Activated CD4-positive, alpha-beta T cell treated with anti-CD3 and anti-CD28 coated beads for 48 hours (primary cell): ENCODE measurements around the gene BANF1.

Source experiments
- DNase-seq: peaks from one replicate; pipeline ENCODE4 v3.0.0-alpha.2; 2020

The BANF1 gene

GRCh38 chr11:66001942-66002647 lies at the start of gene BANF1, which contains the start of gene EIF1AD:
Gene BANF1 (plus strand): TSS chr11:66002503. CDS start chr11:66003251, 748 bp downstream.
Gene EIF1AD (minus strand): TSS chr11:66002157. CDS start chr11:66000389, 1,768 bp downstream.
- peak; percentile 95 for DNase-seq

GRCh38 chr11:65953471-65953870 lies 48.8 kb upstream of the BANF1 start:
- DNase-seq, result no peak

GRCh38 chr11:65954771-65955170 lies 47.5 kb upstream of the BANF1 start:
- no peak for DNase-seq

- DNase-seq, result no peak
These were observed 44.0 kb upstream of the BANF1 start for GRCh38 chr11:65958291-65958690.

- no peak for DNase-seq
These were observed 43.4 kb upstream of the BANF1 start for GRCh38 chr11:65958774-65959420.

GRCh38 chr11:65960824-65961266 lies 41.5 kb upstream of the BANF1 start:
- DNase-seq, result peak; percentile 13

- peak; percentile 97 for DNase-seq
These were observed 40.8 kb upstream of the BANF1 start, which contains the start of gene SART1 for GRCh38 chr11:65961267-65962140. Gene SART1 (plus strand): TSS chr11:65961734. CDS start chr11:65961781, 47 bp downstream.

- no peak for DNase-seq
These were observed 40.1 kb upstream of the BANF1 start for GRCh38 chr11:65962141-65962564.

- no peak for DNase-seq
These were observed 37.4 kb upstream of the BANF1 start for GRCh38 chr11:65964906-65965305.

GRCh38 chr11:65965986-65966762 lies 36.1 kb upstream of the BANF1 start:
- no peak for DNase-seq

- DNase-seq, result no peak
These were observed 34.9 kb upstream of the BANF1 start for GRCh38 chr11:65967329-65967934.

GRCh38 chr11:65968600-65969482 lies 33.5 kb upstream of the BANF1 start:
- DNase-seq, result no peak

GRCh38 chr11:65972116-65972515 lies 30.2 kb upstream of the BANF1 start:
- no peak for DNase-seq

- DNase-seq, result no peak
These were observed 28.7 kb upstream of the BANF1 start for GRCh38 chr11:65973439-65974110.

- DNase-seq, result no peak
These were observed 26.5 kb upstream of the BANF1 start for GRCh38 chr11:65975771-65976170.

GRCh38 chr11:65976216-65977176 lies 25.8 kb upstream of the BANF1 start:
- DNase-seq, result no peak

GRCh38 chr11:65977621-65978390 lies 24.5 kb upstream of the BANF1 start:
- no peak for DNase-seq
